Vagina (tissue), 2 donors: ENCODE measurements around the gene SRD5A1.

Experiments used
- CTCF ChIP-seq, 3 experiments: fragments of 450-650 bp in 2 of 3; fragments of 200-600 bp in 1 of 3; sonication (generic) in 1 of 3; IDR thresholded peaks; one replicate each; pipeline ENCODE4 v1.5.1; 2017 to 2019; ENCODE audit warnings: antibody characterized with exemption in 3 of 3, mild to moderate bottlenecking in 2 of 3, moderate library complexity in 2 of 3
- POLR2A ChIP-seq, 2 donors: fragments of 450-650 bp; IDR thresholded peaks; one replicate each; pipeline ENCODE4 v1.6.1; 2017; ENCODE audit warnings: antibody characterized with exemption in 2 of 2, mild to moderate bottlenecking in 2 of 2, moderate library complexity in 2 of 2

GRCh38 chr5:6703806-6704205 is 70.6 kb downstream of the SRD5A1 start:
- no peak for TF ChIP-seq CTCF (IDR thresholded peaks at IDR 0.05)
- TF ChIP-seq POLR2A (IDR thresholded peaks at IDR 0.05): no peak
